IMR-90 (cell line): Measurements from ENCODE around the gene CCDC141. TPM values are rescaled to one million over a fixed set of nuclear protein-coding genes. Genes with fewer than 3 reads are reported as not detected.

Source experiments
- ATAC-seq: fragments of 200-7000 bp; cut with Tn5 transposase; 2 replicates; pipeline ENCODE4 v1.9.1; 2020; ENCODE audit warnings: low read depth, mild to moderate bottlenecking, moderate library complexity
- Bru-seq: library from RNA; stranded (reverse); fragments of 400-500 nt; gene quantifications from one replicate; lab custom pipeline; 2021; lab: Mats Ljungman, UMichigan
- BruChase-seq, 2 experiments: library from RNA; stranded (reverse); fragments of 400-500 nt; gene quantifications; one replicate each; lab custom pipeline; 2021; lab: Mats Ljungman, UMichigan
- BruUV-seq: library from RNA; stranded (reverse); fragments of 400-500 nt; replicated peaks from 2 replicates; lab custom pipeline; 2021; lab: Mats Ljungman, UMichigan
- CTCF ChIA-PET: fragments of 300-600 bp; formaldehyde crosslinking; extraction: SDS; loops from one replicate; lab custom pipeline; 2021; ENCODE audit warnings: antibody characterized with exemption; lab: Yijun Ruan, JAX
- POLR2A ChIA-PET: fragments of 300-600 bp; sonication (Branson Sonifier 250); formaldehyde crosslinking; loops from one replicate; lab custom pipeline; 2022; ENCODE audit warnings: antibody characterized with exemption; ENCODE audit not compliant: unreplicated experiment; lab: Charles Lee
- DNase-seq: peaks from one replicate; pipeline ENCODE4 v3.0.0; 2013
- H2AFZ ChIP-seq: replicated peaks from 2 replicates; pipeline ENCODE3; 2013; ENCODE audit warnings: low read length, mild to moderate bottlenecking; ENCODE audit not compliant: poor library complexity
- H2AK5ac ChIP-seq: 2 replicates; pipeline ENCODE4 v1.6.1; 2013; ENCODE audit warnings: low read depth, low read length, inconsistent platforms
- H2AK9ac ChIP-seq: replicated peaks from 2 replicates; pipeline ENCODE3; 2013; ENCODE audit warnings: mild to moderate bottlenecking, low read depth, low read length, moderate library complexity; ENCODE audit not compliant: poor library complexity
- H2BK120ac ChIP-seq: 2 replicates; pipeline ENCODE4 v1.6.1; 2013; ENCODE audit warnings: low read depth, low read length, inconsistent platforms
- H2BK15ac ChIP-seq: 3 replicates; pipeline ENCODE4 v1.6.1; 2013; ENCODE audit warnings: low read depth, low read length, inconsistent platforms
- H2BK20ac ChIP-seq: 2 replicates; pipeline ENCODE4 v1.6.1; 2013; ENCODE audit warnings: low read depth, mild to moderate bottlenecking, inconsistent platforms, low read length, moderate library complexity
- H2BK5ac ChIP-seq: 2 replicates; pipeline ENCODE4 v1.6.1; 2013; ENCODE audit warnings: mild to moderate bottlenecking, low read depth, low read length, inconsistent platforms; ENCODE audit not compliant: poor library complexity, severe bottlenecking
- H3K14ac ChIP-seq: replicated peaks from 2 replicates; pipeline ENCODE4 v1.6.1; 2013; ENCODE audit warnings: low read depth, low read length, inconsistent platforms
- H3K18ac ChIP-seq: 2 replicates; pipeline ENCODE4 v1.6.1; 2013; ENCODE audit warnings: low read depth, low read length, control low read depth
- H3K23ac ChIP-seq: 2 replicates; pipeline ENCODE4 v1.6.1; 2013; ENCODE audit warnings: low read depth, low read length, inconsistent platforms
- H3K27ac ChIP-seq: 2 replicates; pipeline ENCODE4 v1.5.1; 2013; ENCODE audit warnings: mild to moderate bottlenecking, control low read depth, low read length; ENCODE audit not compliant: insufficient read depth
- H3K27me3 ChIP-seq: 2 replicates; pipeline ENCODE4 v1.6.1; 2013; ENCODE audit warnings: low read length; ENCODE audit not compliant: control insufficient read depth, insufficient read depth
- H3K36me3 ChIP-seq: 2 replicates; pipeline ENCODE4 v1.6.1; 2013; ENCODE audit warnings: low read length, mixed read lengths; ENCODE audit not compliant: control insufficient read depth, insufficient read depth
- H3K4ac ChIP-seq: 2 replicates; pipeline ENCODE4 v1.6.1; 2013; ENCODE audit warnings: low read depth, low read length, inconsistent platforms
- H3K4me1 ChIP-seq: 2 replicates; pipeline ENCODE4 v1.6.1; 2013; ENCODE audit warnings: low read length, mixed read lengths; ENCODE audit not compliant: control insufficient read depth, insufficient read depth
- H3K4me2 ChIP-seq: 2 replicates; pipeline ENCODE4 v1.6.1; 2013; ENCODE audit warnings: low read depth, mild to moderate bottlenecking, control low read depth, low read length, moderate library complexity
- H3K4me3 ChIP-seq: 2 replicates; pipeline ENCODE4 v1.5.1; 2013; ENCODE audit warnings: low read depth, mild to moderate bottlenecking, control low read depth, low read length, moderate library complexity; ENCODE audit not compliant: insufficient read depth
- H3K56ac ChIP-seq: 2 replicates; pipeline ENCODE4 v1.6.1; 2013; ENCODE audit warnings: low read length, inconsistent platforms; ENCODE audit not compliant: insufficient read depth; ENCODE audit errors: extremely low read depth
- H3K79me1 ChIP-seq, 2 experiments: 2 replicates each; pipeline ENCODE4 v1.6.1; 2013; ENCODE audit warnings: low read length in 2 of 2, inconsistent platforms in 1 of 2, low read depth in 1 of 2
- H3K9ac ChIP-seq: 2 replicates; pipeline ENCODE4 v1.6.1; 2013; ENCODE audit warnings: low read depth, low read length, control low read depth
- H3K9me1 ChIP-seq: 2 replicates; pipeline ENCODE4 v1.6.1; 2013; ENCODE audit warnings: low read length, inconsistent platforms; ENCODE audit not compliant: insufficient read depth
- H3K9me3 ChIP-seq: 2 replicates; pipeline ENCODE4 v1.6.1; 2013; ENCODE audit warnings: low read length; ENCODE audit not compliant: control insufficient read depth, insufficient read depth
- H4K20me1 ChIP-seq: 2 replicates; pipeline ENCODE4 v1.6.1; 2013; ENCODE audit warnings: low read length, inconsistent platforms; ENCODE audit not compliant: insufficient read depth
- H4K5ac ChIP-seq: 2 replicates; pipeline ENCODE4 v1.6.1; 2013; ENCODE audit warnings: mild to moderate bottlenecking, low read depth, low read length, control low read depth
- H4K8ac ChIP-seq, 2 experiments: 2 replicates each; pipeline ENCODE4 v1.6.1; 2013; ENCODE audit warnings: low read depth in 2 of 2, low read length in 2 of 2, control low read depth in 1 of 2, inconsistent platforms in 1 of 2
- H4K91ac ChIP-seq: 2 replicates; pipeline ENCODE4 v1.6.1; 2013; ENCODE audit warnings: low read depth, low read length, inconsistent platforms; ENCODE audit not compliant: insufficient read depth
- FOS ChIP-seq: fragments of 150-350 bp; IDR thresholded peaks from 2 replicates; pipeline ENCODE4 v1.6.1; 2016; ENCODE audit warnings: low read depth, low read length
- MAFK ChIP-seq: IDR thresholded peaks from 2 replicates; pipeline ENCODE4 v1.6.1; 2012; ENCODE audit warnings: low read depth, low read length, improper control_type of control experiment
- MXI1 ChIP-seq: IDR thresholded peaks from 2 replicates; pipeline ENCODE4 v1.6.1; 2012; ENCODE audit warnings: low read depth, mild to moderate bottlenecking, low read length, moderate library complexity, borderline replicate concordance
- NFE2L2 ChIP-seq: fragments of 150-350 bp; IDR thresholded peaks from 2 replicates; pipeline ENCODE4 v1.6.1; 2016; ENCODE audit warnings: low read depth, mild to moderate bottlenecking, low read length
- RAD21 ChIP-seq: IDR thresholded peaks from 2 replicates; pipeline ENCODE4 v1.6.1; 2012; ENCODE audit warnings: low read length, improper control_type of control experiment
- WGBS, 2 experiments: methylation state at CpG; one replicate each; pipeline versions ENCODE4 v1.1.5 to v1.1.7; 2013; ENCODE audit warnings: missing lambda C conversion rate in 2 of 2; ENCODE audit not compliant: insufficient read length in 1 of 2; ENCODE audit errors: extremely low coverage in 2 of 2; 5-methylcytosine and 5-hydroxymethylcytosine counted together
- dilution Hi-C: fragments of 300-500 bp; cut with HindIII; formaldehyde crosslinking; loops from one replicate; pipeline ENCODE4 v1.14.3; 2018; ENCODE audit warnings: low sequenced_read_pairs; ENCODE audit not compliant: unreplicated experiment
- in situ Hi-C: fragments of 300-500 bp; cut with MboI; formaldehyde crosslinking; loops from 3 replicates; pipeline ENCODE4 v1.14.3; 2019; ENCODE audit warnings: low sequenced_read_pairs, inconsistent platforms, mixed read lengths
- intact Hi-C: fragments of 100-400 bp; cut with micrococcal nuclease; formaldehyde crosslinking; loops from 2 replicates; pipeline ENCODE4 v1.10.0; 2022
- long read RNA-seq: library from polyadenylated mRNA; unstranded; transcript quantifications from one replicate; pipeline ENCODE4 v2.0.0, GENCODE V29; 2021; ENCODE audit not compliant: unreplicated experiment
- polyA plus RNA-seq, 3 experiments: library from polyadenylated mRNA; depleted of rRNA; stranded (reverse); fragments of >200 nt; gene quantifications; 2 replicates each; pipeline ENCODE4 v1.2.3, GENCODE V29; 2012; ENCODE audit warnings: low replicate concordance in 1 of 3
- total RNA-seq: library from RNA; depleted of rRNA; stranded (reverse); fragments of >200 nt; gene quantifications from 2 replicates; pipeline ENCODE4 v1.2.3, GENCODE V29; 2012; rRNA removed
- TF ChIP-seq, protein P1 (sequence below): fragments of 150-350 bp; IDR thresholded peaks from 2 replicates; pipeline ENCODE4 v1.6.1; 2016; ENCODE audit warnings: low read depth, mild to moderate bottlenecking, low read length, moderate library complexity, borderline replicate concordance

The CCDC141 gene
- total RNA-seq, result under 0.01 TPM in 1 of 2 replicates, not detected in the other
- not detected in 2 replicates for polyA plus RNA-seq (2012; rRNA removed)
- not detected in 2 replicates for polyA plus RNA-seq (2012; cell fraction: cytosol; rRNA removed)
- polyA plus RNA-seq (2012; cell fraction: nucleus; rRNA removed; ENCODE audit: low replicate concordance), result not detected in 2 replicates
- Bru-seq, nascent RNA, result percentile 0 among the genes with signal in this experiment
- BruChase-seq, experiment 1, labeled RNA remaining after a 6-hour chase, result percentile 0 among the genes with signal in this experiment
- BruChase-seq, experiment 2, labeled RNA remaining after a 2-hour chase, result not detected
- long read RNA-seq, result 0 reads

DNA sequence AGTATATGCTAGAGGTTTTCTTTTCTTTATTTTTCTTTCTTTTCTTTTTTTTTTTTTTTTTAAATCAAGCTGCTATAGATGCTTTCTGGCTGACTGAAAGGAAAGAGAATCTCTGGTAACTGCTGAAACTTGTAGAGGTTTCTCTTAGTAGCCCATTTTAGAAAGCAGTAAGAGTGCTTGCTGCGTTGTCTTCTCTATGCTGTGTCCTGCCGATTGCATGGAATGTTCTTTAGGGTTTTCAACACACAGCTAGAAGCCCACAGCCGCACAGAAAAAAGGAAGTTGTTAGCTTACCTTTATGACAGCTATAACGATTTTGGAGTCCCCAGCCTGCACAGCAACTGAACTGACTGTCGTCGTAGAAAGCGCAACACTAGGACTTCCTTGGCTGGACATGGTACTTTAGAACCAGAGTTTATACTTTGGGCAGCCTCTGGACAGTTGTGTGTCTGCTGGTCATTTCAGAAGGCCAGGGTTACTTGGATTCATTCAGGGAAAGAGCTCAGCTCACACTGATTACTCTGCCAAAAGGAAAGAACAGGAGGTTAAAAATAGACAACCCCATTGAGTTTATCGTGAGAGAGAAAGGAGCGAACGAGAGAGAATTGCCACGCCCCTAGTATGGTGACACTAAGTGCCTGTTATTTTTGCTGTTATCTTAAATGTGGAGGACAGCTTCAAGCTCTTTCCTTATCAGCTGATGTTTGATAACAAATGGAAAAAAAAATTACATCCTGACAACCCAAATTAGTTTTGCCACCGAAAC is at the start of gene CCDC141:
Gene CCDC141, minus strand, starts transcription at position 592 of the 766 bp plus-strand sequence. Its CDS starts 196 bp downstream, at position 396.
- Histone ChIP-seq H3K79me1 (no peaks in the 10 kb centered on the region), H3K56ac (no peak within 1 kb of the TSS), H3K18ac (no peak within 1 kb of the TSS), H2BK120ac (no peak within 1 kb of the TSS), H2AFZ (no peak within 1 kb of the TSS), H4K5ac (no peak within 1 kb of the TSS), H4K91ac (no peak within 1 kb of the TSS), H3K4ac (no peak within 1 kb of the TSS), H3K27me3 (no peaks in the 10 kb centered on the region), H2BK20ac (no peak within 1 kb of the TSS), H3K9me1 (no peaks in the 10 kb centered on the region), H4K8ac (no peak within 1 kb of the TSS), H3K14ac (no peak within 1 kb of the TSS), H3K9me3 (no peaks in the 10 kb centered on the region), H2BK5ac (no peak within 1 kb of the TSS), H3K9ac (no peak within 1 kb of the TSS), H3K4me1 (no peaks in the 10 kb centered on the region), H2AK9ac (no peak within 1 kb of the TSS), H3K23ac (no peak within 1 kb of the TSS), H3K27ac (no peak within 1 kb of the TSS), H3K36me3 (no peaks in the 10 kb centered on the region), H3K4me2 (peak within 1 kb of the TSS; percentile 55; the same call in 1 of the 2 replicates), H2BK15ac (no peak within 1 kb of the TSS), H4K20me1 (no peaks in the 10 kb centered on the region), H3K4me3 (no peak within 1 kb of the TSS), H2AK5ac (no peak within 1 kb of the TSS)
- DNase-seq (no peak), ATAC-seq (no peak)
- WGBS, 2 experiments, result 20% methylated on average over 1 of the region's 12 CpGs; no CpG with 5 or more reads in 1 of the 2 experiments
- CTCF ChIA-PET, result interaction anchor here (1.3 kb wide), 1 partner anchor 80 kb away, joined by 4 read pairs; no protein-coding TSS in a partner anchor
- TF ChIP-seq FOS (no peak), MAFK (no peak), NFE2L2 (no peak), RAD21 (no peak), MXI1 (no peak)
- TF ChIP-seq, protein P1, sequence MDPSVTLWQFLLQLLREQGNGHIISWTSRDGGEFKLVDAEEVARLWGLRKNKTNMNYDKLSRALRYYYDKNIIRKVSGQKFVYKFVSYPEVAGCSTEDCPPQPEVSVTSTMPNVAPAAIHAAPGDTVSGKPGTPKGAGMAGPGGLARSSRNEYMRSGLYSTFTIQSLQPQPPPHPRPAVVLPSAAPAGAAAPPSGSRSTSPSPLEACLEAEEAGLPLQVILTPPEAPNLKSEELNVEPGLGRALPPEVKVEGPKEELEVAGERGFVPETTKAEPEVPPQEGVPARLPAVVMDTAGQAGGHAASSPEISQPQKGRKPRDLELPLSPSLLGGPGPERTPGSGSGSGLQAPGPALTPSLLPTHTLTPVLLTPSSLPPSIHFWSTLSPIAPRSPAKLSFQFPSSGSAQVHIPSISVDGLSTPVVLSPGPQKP, result no peak
- intact Hi-C loops (no loop called here), dilution Hi-C loops (no loop called here), in situ Hi-C loops (no loop called here)
- no TSS peak for BruUV-seq
- POLR2A ChIA-PET, result no interaction called here
